GM12865 (cell line): ENCODE measurements around the gene PPP2R3B.

Source experiments
- DNase-seq: peaks from one replicate; pipeline ENCODE4 v3.0.0; 2010; ENCODE audit warnings: low read depth
- H3K4me3 ChIP-seq: 2 replicates; pipeline ENCODE4 v1.5.1; 2011; ENCODE audit warnings: mild to moderate bottlenecking, low read depth, low read length, control low read depth
- CTCF ChIP-seq: IDR thresholded peaks from 2 replicates; pipeline ENCODE4 v1.5.1; 2011; ENCODE audit warnings: low read length, control low read depth, low read depth, inconsistent platforms; ENCODE audit not compliant: insufficient read depth; ENCODE audit errors: missing control alignments

Gene PPP2R3B

GRCh38 chrX:290476-291166, 96.1 kb downstream of the PPP2R3B start:
- H3K4me3 ChIP-seq = no peak overlapping the region
- no peak for DNase-seq
- TF ChIP-seq CTCF = no peak

GRCh38 chrX:288561-288991, 98.1 kb downstream of the PPP2R3B start:
- no peak for DNase-seq
- TF ChIP-seq CTCF = no peak
- H3K4me3 ChIP-seq = no peak overlapping the region

- no peak for TF ChIP-seq CTCF
- no peak overlapping the region for H3K4me3 ChIP-seq
- DNase-seq = no peak
These were observed 99.0 kb downstream of the PPP2R3B start for GRCh38 chrX:287670-288069.

- DNase-seq = no peak
- no peak overlapping the region for H3K4me3 ChIP-seq
- no peak for TF ChIP-seq CTCF
These were observed 101.5 kb downstream of the PPP2R3B start for GRCh38 chrX:285076-285677.
